PC-9 (cell line): ENCODE measurements around the gene TMEM179.

Experiments used
- CTCF ChIP-seq: fragments of 200-600 bp; sonication (generic); conservative IDR thresholded peaks from 2 replicates; pipeline ENCODE4 v1.6.1; 2017; ENCODE audit warnings: mixed run types, antibody characterized with exemption, mild to moderate bottlenecking, moderate library complexity
- EZH2 ChIP-seq: fragments of 200-600 bp; sonication (generic); IDR thresholded peaks from 2 replicates; pipeline ENCODE4 v1.8.0; 2017; ENCODE audit warnings: antibody characterized with exemption, low read depth

GRCh38 chr14:104639885-104640548 is 35.4 kb upstream of the TMEM179 start:
- TF ChIP-seq CTCF (peak; percentile 92), EZH2 (no peak)
